ENCODE results near the gene KCNMB1. TPM values are rescaled to one million over a fixed set of nuclear protein-coding genes. Genes with fewer than 3 reads are reported as not detected.

Gene KCNMB1
- total RNA-seq, 2 experiments from 2014 or later: not detected

DNA sequence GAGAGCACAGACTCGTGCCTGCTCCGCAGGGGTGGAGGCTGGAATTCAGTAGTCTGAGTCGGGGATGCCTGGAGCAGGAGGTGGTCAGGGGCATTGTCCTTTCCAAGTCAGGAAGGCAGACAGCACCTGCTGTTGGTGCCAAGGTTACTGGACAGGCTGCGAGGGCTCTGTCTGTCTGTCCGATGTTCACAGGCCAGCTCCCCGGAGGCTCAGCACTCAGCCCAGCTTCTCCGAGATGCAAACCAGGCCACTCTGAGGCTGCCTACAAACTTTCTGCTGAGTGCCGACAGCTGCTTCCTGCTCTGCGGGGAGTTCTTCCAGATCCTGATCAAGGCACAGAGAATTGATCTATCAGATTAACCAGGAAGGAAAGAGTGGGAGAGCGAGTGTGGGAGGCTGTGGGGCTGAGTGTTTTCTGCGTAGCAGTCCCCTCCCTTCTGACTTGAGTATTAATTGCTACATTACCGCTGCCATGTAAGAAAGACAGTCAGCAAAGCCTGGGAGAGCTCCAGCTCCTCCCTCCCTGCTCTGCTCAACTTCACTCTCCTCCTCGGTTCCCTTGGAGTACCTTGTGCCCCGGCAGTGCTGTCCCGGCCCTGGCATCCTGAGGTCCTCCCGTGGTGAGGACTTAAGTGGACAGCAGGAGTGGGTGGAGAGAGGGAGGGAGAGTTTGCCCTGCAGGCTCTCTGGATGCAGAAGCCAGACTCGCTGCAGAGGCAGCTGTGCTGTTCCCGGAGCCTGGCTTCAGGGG is 36.0 kb downstream of the KCNMB1 start:
- intact Hi-C loops (cut with micrococcal nuclease): no loop called here
- no peak for DNase-seq
- no peaks in the 10 kb centered on the region for H3K4me1 Mint-ChIP-seq (ENCODE audit: low read depth)
- H3K36me3 Mint-ChIP-seq: no peaks in the 10 kb centered on the region
- H3K27ac Mint-ChIP-seq: no peak overlapping the region
- ChIA-PET POLR2A (no interaction called here), CTCF (no interaction called here)
- H3K9me3 Mint-ChIP-seq: no peaks in the 10 kb centered on the region
- H3K27me3 Mint-ChIP-seq: peaks cover 21% of the 10 kb centered on the region
- H3K4me3 Mint-ChIP-seq: no peak overlapping the region

GRCh38 chr5:170348137-170348633 is 41.0 kb downstream of the KCNMB1 start:
- Mint-ChIP-seq H3K9me3 (no peaks in the 10 kb centered on the region), H3K27me3 (peaks cover 11% of the 10 kb centered on the region), H3K27ac (no peak overlapping the region), H3K36me3 (no peaks in the 10 kb centered on the region), H3K4me1 (ENCODE audit: low read depth) (no peaks in the 10 kb centered on the region), H3K4me3 (no peak overlapping the region)
- DNase-seq: no peak
- ChIA-PET POLR2A (no interaction called here), CTCF (interaction anchor here (0.6 to 5.0 kb wide), 6 partner anchors 9 to 122 kb away, joined by 3 to 17 read pairs (median 4); no protein-coding TSS in a partner anchor)
- intact Hi-C loops (cut with micrococcal nuclease): no loop called here

- no peaks in the 10 kb centered on the region for H3K4me1 Mint-ChIP-seq (ENCODE audit: low read depth)
- H3K4me3 Mint-ChIP-seq: no peak overlapping the region
- no peaks in the 10 kb centered on the region for H3K9me3 Mint-ChIP-seq
- H3K36me3 Mint-ChIP-seq: no peaks in the 10 kb centered on the region
- ChIA-PET POLR2A (no interaction called here), CTCF (interaction anchor here (1.0 to 5.0 kb wide), 4 partner anchors 74 to 121 kb away, joined by 3 to 17 read pairs (median 4); no protein-coding TSS in a partner anchor)
- intact Hi-C loops (cut with micrococcal nuclease): no loop called here
- no peak for DNase-seq
- H3K27ac Mint-ChIP-seq: no peak overlapping the region
- H3K27me3 Mint-ChIP-seq: peaks cover 6% of the 10 kb centered on the region
These were observed 42.1 kb downstream of the KCNMB1 start for GRCh38 chr5:170347022-170347567.

DNA sequence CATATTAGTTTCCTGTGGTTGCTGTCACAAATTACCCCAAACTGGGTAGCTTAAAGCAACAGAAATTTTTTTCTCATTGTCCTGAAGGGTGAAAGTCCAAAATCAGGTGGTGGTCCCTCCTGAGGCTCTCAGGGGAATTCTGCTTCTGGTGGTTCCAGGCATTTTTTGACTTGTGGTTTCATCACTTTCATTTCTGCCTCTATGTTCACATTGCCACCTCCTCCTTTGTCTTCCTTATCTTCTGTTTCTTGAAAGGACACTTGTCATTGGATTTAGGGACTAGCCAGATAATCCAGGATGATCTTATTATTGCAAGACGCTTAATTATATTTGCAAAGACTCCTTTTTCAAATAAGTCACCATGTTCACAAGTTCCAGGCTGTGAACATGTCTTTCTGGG is 43.2 kb downstream of the KCNMB1 start:
- no peak overlapping the region for H3K27ac Mint-ChIP-seq
- DNase-seq: no peak
- peaks cover 6% of the 10 kb centered on the region for H3K27me3 Mint-ChIP-seq
- ChIA-PET CTCF (interaction anchor here (1.0 to 10.4 kb wide), 2 partner anchors 75 to 120 kb away, joined by 3 to 290 read pairs; no protein-coding TSS in a partner anchor), POLR2A (no interaction called here)
- H3K4me3 Mint-ChIP-seq: no peak overlapping the region
- intact Hi-C loops (cut with micrococcal nuclease): no loop called here
- H3K4me1 Mint-ChIP-seq (ENCODE audit: low read depth): no peaks in the 10 kb centered on the region
- no peaks in the 10 kb centered on the region for H3K9me3 Mint-ChIP-seq
- no peaks in the 10 kb centered on the region for H3K36me3 Mint-ChIP-seq

- intact Hi-C loops (cut with micrococcal nuclease): no loop called here
- DNase-seq: no peak
- Mint-ChIP-seq H3K9me3 (no peaks in the 10 kb centered on the region), H3K36me3 (no peaks in the 10 kb centered on the region), H3K4me1 (ENCODE audit: low read depth) (peaks cover 6% of the 10 kb centered on the region), H3K4me3 (no peak overlapping the region), H3K27me3 (no peaks in the 10 kb centered on the region), H3K27ac (no peak overlapping the region)
- POLR2A ChIA-PET: no interaction called here
- CTCF ChIA-PET: interaction anchor here (7.0 to 10.4 kb wide), 3 partner anchors 48 to 117 kb away, joined by 111 to 290 read pairs (median 221); partner anchors contain the start of gene LCP2
These were observed 46.0 kb downstream of the KCNMB1 start for GRCh38 chr5:170343177-170343576.

- Mint-ChIP-seq H3K4me1 (ENCODE audit: low read depth) (peaks cover 14% of the 10 kb centered on the region), H3K36me3 (no peaks in the 10 kb centered on the region), H3K9me3 (no peaks in the 10 kb centered on the region), H3K27me3 (no peaks in the 10 kb centered on the region), H3K27ac (no peak overlapping the region), H3K4me3 (no peak overlapping the region)
- intact Hi-C loops (cut with micrococcal nuclease): no loop called here
- DNase-seq: no peak
- POLR2A ChIA-PET: no interaction called here
- CTCF ChIA-PET: interaction anchor here (1.8 to 10.4 kb wide), 4 partner anchors 47 to 158 kb away, joined by 3 to 290 read pairs (median 166); partner anchors contain the start of gene LCP2
These were observed 46.9 kb downstream of the KCNMB1 start for GRCh38 chr5:170342153-170342725.

DNA sequence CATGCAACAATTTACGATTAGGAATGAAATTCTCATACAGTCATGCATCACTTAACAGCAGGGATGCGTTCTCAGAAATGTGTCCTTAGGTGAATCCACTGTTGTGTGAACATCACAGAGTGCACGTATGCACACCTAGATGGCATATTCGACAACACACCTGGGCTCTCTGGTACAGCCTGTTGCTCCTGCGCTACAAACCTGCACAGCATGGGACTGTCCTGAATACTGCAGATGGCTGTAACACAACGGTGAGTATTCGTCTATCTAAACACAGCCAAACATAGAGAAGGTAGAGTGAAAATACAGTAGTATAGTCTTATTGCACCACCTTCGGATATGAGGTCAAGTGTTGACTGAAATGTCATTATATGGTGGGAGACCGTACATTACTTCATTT is 47.6 kb downstream of the KCNMB1 start:
- POLR2A ChIA-PET: no interaction called here
- peaks cover 19% of the 10 kb centered on the region for H3K4me1 Mint-ChIP-seq (ENCODE audit: low read depth)
- no peaks in the 10 kb centered on the region for H3K27me3 Mint-ChIP-seq
- CTCF ChIA-PET: interaction anchor here (1.8 to 10.4 kb wide), 4 partner anchors 46 to 158 kb away, joined by 3 to 290 read pairs (median 166); partner anchors contain the start of gene LCP2
- DNase-seq: no peak
- no peak overlapping the region for H3K27ac Mint-ChIP-seq
- intact Hi-C loops (cut with micrococcal nuclease): no loop called here
- H3K36me3 Mint-ChIP-seq: no peaks in the 10 kb centered on the region
- H3K4me3 Mint-ChIP-seq: no peak overlapping the region
- H3K9me3 Mint-ChIP-seq: no peaks in the 10 kb centered on the region

DNA sequence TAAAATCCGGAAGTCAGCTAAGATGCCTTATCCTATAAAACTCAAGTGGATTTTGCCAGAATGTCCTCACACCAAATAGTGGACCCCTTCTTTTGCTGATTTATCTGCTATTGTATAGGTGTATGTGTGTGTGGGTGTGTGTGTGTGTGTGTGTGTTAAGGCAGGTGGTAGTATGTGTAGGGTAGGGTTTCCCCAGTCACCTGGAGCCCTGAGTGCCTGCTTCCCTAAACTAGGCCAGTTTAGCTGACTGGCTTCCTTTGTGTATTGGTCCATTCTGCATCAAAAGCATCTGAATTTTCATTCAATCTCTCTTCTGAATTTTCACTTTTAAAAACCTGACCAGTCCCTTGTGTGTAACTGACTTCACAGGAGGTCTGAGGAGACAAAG is 49.4 kb downstream of the KCNMB1 start:
- no peak overlapping the region for H3K4me3 Mint-ChIP-seq
- peaks cover 36% of the 10 kb centered on the region for H3K4me1 Mint-ChIP-seq (ENCODE audit: low read depth)
- H3K36me3 Mint-ChIP-seq: no peaks in the 10 kb centered on the region
- intact Hi-C loops (cut with micrococcal nuclease): loop anchor here (1.0 to 10.0 kb wide), 6 partner anchors 65 to 685 kb away; no protein-coding TSS in a partner anchor
- ChIA-PET CTCF (interaction anchor here (0.7 to 10.4 kb wide), 23 partner anchors 9 to 241 kb away, joined by 3 to 290 read pairs (median 11); partner anchors contain the start of genes C5orf58 and LCP2), POLR2A (no interaction called here)
- H3K27me3 Mint-ChIP-seq: no peaks in the 10 kb centered on the region
- no peak overlapping the region for H3K27ac Mint-ChIP-seq
- H3K9me3 Mint-ChIP-seq: no peaks in the 10 kb centered on the region
- DNase-seq: no peak

- H3K4me1 Mint-ChIP-seq (ENCODE audit: low read depth): peaks cover 42% of the 10 kb centered on the region
- no peaks in the 10 kb centered on the region for H3K27me3 Mint-ChIP-seq
- intact Hi-C loops (cut with micrococcal nuclease): loop anchor here (1.0 to 10.0 kb wide), 6 partner anchors 65 to 684 kb away; no protein-coding TSS in a partner anchor
- H3K4me3 Mint-ChIP-seq: no peak overlapping the region
- DNase-seq: peak; percentile 80
- H3K36me3 Mint-ChIP-seq: no peaks in the 10 kb centered on the region
- CTCF ChIA-PET: interaction anchor here (0.6 to 10.4 kb wide), 36 partner anchors 10 to 241 kb away, joined by 3 to 290 read pairs (median 6); partner anchors contain the start of genes C5orf58 and LCP2
- POLR2A ChIA-PET: interaction anchor here (0.6 to 1.1 kb wide), 4 partner anchors 65 to 73 kb away, joined by 3 to 5 read pairs (median 3); no protein-coding TSS in a partner anchor
- no peaks in the 10 kb centered on the region for H3K9me3 Mint-ChIP-seq
- peak overlapping the region; percentile 42 for H3K27ac Mint-ChIP-seq
These were observed 50.0 kb downstream of the KCNMB1 start for GRCh38 chr5:170338933-170339779.

DNA sequence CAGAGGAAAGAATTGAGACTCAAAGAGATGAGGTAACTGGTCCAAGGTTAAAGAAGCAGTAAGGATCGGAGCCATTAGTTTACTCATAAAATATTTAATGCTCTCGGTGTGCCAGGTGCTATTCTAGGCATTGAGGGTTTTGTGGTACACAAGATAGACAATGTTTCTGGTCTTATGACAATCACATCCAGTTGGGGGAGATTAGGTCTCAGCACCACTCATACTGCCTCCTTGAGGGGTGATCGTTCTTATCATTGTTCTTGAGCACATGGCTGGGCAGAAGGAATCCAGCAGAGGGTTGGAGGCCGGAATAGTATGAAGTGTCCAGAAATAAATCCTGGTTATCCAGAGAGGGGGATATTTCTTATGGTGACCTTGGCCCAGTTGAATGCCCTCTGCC is 50.9 kb downstream of the KCNMB1 start:
- peaks cover 50% of the 10 kb centered on the region for H3K4me1 Mint-ChIP-seq (ENCODE audit: low read depth)
- CTCF ChIA-PET: interaction anchor here (0.6 to 10.4 kb wide), 34 partner anchors 10 to 240 kb away, joined by 3 to 290 read pairs (median 6); partner anchors contain the start of genes C5orf58 and LCP2
- no peak for DNase-seq
- intact Hi-C loops (cut with micrococcal nuclease): loop anchor here (5.0 to 10.0 kb wide), 2 partner anchors 84 to 683 kb away; no protein-coding TSS in a partner anchor
- H3K9me3 Mint-ChIP-seq: no peaks in the 10 kb centered on the region
- no peaks in the 10 kb centered on the region for H3K27me3 Mint-ChIP-seq
- no peak overlapping the region for H3K4me3 Mint-ChIP-seq
- H3K27ac Mint-ChIP-seq: no peak overlapping the region
- POLR2A ChIA-PET: interaction anchor here (0.8 to 1.1 kb wide), 3 partner anchors 69 to 72 kb away, joined by 3 to 5 read pairs (median 3); no protein-coding TSS in a partner anchor
- no peaks in the 10 kb centered on the region for H3K36me3 Mint-ChIP-seq

Measured in activated CD4-positive, alpha-beta memory T cell treated with anti-CD3 and anti-CD28 coated beads for 36 hours (primary cell).